SU-DHL-6 (cell line): Measurements from ENCODE around the gene AMELY.

ENCODE experiments used
- H2AFZ ChIP-seq: fragments of 200-600 bp; sonication (generic); 2 replicates; pipeline ENCODE4 v1.6.1; 2014; ENCODE audit warnings: low read depth, mild to moderate bottlenecking, moderate library complexity, mixed read lengths, antibody characterized with exemption, low read length; ENCODE audit not compliant: severe bottlenecking
- H3F3A ChIP-seq: fragments of 200-600 bp; shearing (Covaris generic); 2 replicates; pipeline ENCODE4 v1.6.0; 2016; ENCODE audit warnings: antibody characterized with exemption, mild to moderate bottlenecking; ENCODE audit not compliant: insufficient read depth
- H3K27ac ChIP-seq: fragments of 200-600 bp; sonication (generic); 2 replicates; pipeline ENCODE4 v1.5.1; 2016; ENCODE audit warnings: low read depth, mild to moderate bottlenecking, low read length, moderate library complexity, mixed read lengths
- H3K27me3 ChIP-seq: fragments of 200-600 bp; sonication (generic), shearing (Covaris generic); 2 replicates; pipeline ENCODE4 v1.6.0; 2014; ENCODE audit warnings: mild to moderate bottlenecking, low read length
- H3K36me3 ChIP-seq: fragments of 200-600 bp; sonication (generic); 2 replicates; pipeline ENCODE4 v1.6.1; 2014; ENCODE audit warnings: mild to moderate bottlenecking, low read length, mixed read lengths
- H3K4me2 ChIP-seq: fragments of 300-600, 200-600 bp; shearing (Covaris generic), sonication (generic); 2 replicates; pipeline ENCODE4 v1.6.0; 2014; ENCODE audit warnings: low read length, low read depth, mild to moderate bottlenecking; ENCODE audit not compliant: poor library complexity, severe bottlenecking
- H3K4me3 ChIP-seq: fragments of 200-600 bp; sonication (generic); 2 replicates; pipeline ENCODE4 v1.5.1; 2014; ENCODE audit warnings: antibody characterized with exemption, low read length, mild to moderate bottlenecking, mixed read lengths; ENCODE audit not compliant: insufficient read depth, poor library complexity, severe bottlenecking
- H3K79me2 ChIP-seq: fragments of 200-600 bp; sonication (generic); 2 replicates; pipeline ENCODE4 v1.6.1; 2014; ENCODE audit warnings: mild to moderate bottlenecking, low read length, moderate library complexity; ENCODE audit not compliant: insufficient read depth
- H3K9ac ChIP-seq: fragments of 200-600 bp; sonication (generic); 2 replicates; pipeline ENCODE4 v1.7.0; 2014; ENCODE audit warnings: mild to moderate bottlenecking, low read length
- H3K9me2 ChIP-seq: fragments of 200-600 bp; sonication (generic); replicated peaks from 2 replicates; pipeline ENCODE4 v1.6.1; 2014; ENCODE audit warnings: low read length; ENCODE audit not compliant: insufficient read depth
- H3K9me3 ChIP-seq: fragments of 200-600 bp; sonication (generic); 2 replicates; pipeline ENCODE4 v1.6.1; 2014; ENCODE audit warnings: low read length, mixed read lengths; ENCODE audit not compliant: insufficient read depth
- H4K20me1 ChIP-seq: fragments of 200-600 bp; sonication (generic); 2 replicates; pipeline ENCODE4 v1.6.1; 2014; ENCODE audit warnings: low read depth, mild to moderate bottlenecking, antibody characterized with exemption, low read length, moderate library complexity, mixed read lengths
- CTCF ChIP-seq: fragments of 200-600 bp; sonication (generic); IDR thresholded peaks from one replicate; pipeline ENCODE4 v1.5.1; 2017; ENCODE audit warnings: antibody characterized with exemption, mild to moderate bottlenecking, low read length, moderate library complexity; ENCODE audit not compliant: insufficient read depth, poor library complexity, severe bottlenecking
- EZH2phosphoT487 ChIP-seq: fragments of 200-600 bp; sonication (generic), shearing (Covaris generic); conservative IDR thresholded peaks from 2 replicates; pipeline ENCODE4 v1.6.1; 2018; ENCODE audit warnings: mild to moderate bottlenecking, antibody characterized with exemption, low read length, moderate library complexity, mixed read lengths

AMELY gene

GRCh38 chrY:6911253-6911881, at the start of gene AMELY:
AMELY (minus strand) TSS chrY:6911752; CDS start chrY:6872608, 39,144 bp downstream.
- H3K79me2 ChIP-seq, result no peaks in the 10 kb centered on the region
- no peak within 1 kb of the TSS for H3K4me2 ChIP-seq
- TF ChIP-seq EZH2phosphoT487 (no peak), CTCF (no peak)
- no peaks in the 10 kb centered on the region for H3K9me2 ChIP-seq
- no peaks in the 10 kb centered on the region for H3F3A ChIP-seq
- no peaks in the 10 kb centered on the region for H3K27me3 ChIP-seq
- H3K9ac ChIP-seq, result no peak within 1 kb of the TSS
- no peaks in the 10 kb centered on the region for H3K36me3 ChIP-seq
- no peaks in the 10 kb centered on the region for H4K20me1 ChIP-seq
- no peak within 1 kb of the TSS for H3K27ac ChIP-seq
- no peaks in the 10 kb centered on the region for H3K9me3 ChIP-seq
- no peak within 1 kb of the TSS for H2AFZ ChIP-seq
- no peak within 1 kb of the TSS for H3K4me3 ChIP-seq

DNA sequence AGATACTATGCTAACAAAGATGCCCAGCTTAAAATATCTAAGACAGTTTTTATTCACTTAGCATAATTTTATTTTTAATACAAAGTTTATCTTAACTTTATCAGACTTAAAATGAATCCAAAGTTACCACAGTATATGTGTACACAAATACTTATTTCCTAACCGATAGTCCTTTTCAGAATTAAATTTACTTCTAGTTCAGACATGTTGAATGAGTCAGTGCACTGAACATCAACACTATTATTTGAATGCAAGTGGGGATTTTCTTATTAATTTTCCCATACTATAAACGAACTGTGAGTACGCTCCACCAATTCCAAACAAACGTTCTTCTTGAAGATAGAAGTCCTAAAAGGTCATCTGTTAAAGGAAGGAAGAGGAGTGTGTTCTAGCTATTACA, 38.4 kb upstream of the AMELY start:
- H3K4me2 ChIP-seq, result no peak overlapping the region
- H3K79me2 ChIP-seq, result no peaks in the 10 kb centered on the region
- no peaks in the 10 kb centered on the region for H3F3A ChIP-seq
- H3K4me3 ChIP-seq, result no peak overlapping the region
- no peak for TF ChIP-seq EZH2phosphoT487
- no peak for TF ChIP-seq CTCF
- no peak overlapping the region for H3K9ac ChIP-seq
- H3K9me2 ChIP-seq, result no peaks in the 10 kb centered on the region
- H4K20me1 ChIP-seq, result no peaks in the 10 kb centered on the region
- H3K27ac ChIP-seq, result no peak overlapping the region
- no peak overlapping the region for H2AFZ ChIP-seq
- H3K27me3 ChIP-seq, result no peaks in the 10 kb centered on the region
- H3K9me3 ChIP-seq, result no peaks in the 10 kb centered on the region
- no peaks in the 10 kb centered on the region for H3K36me3 ChIP-seq

DNA sequence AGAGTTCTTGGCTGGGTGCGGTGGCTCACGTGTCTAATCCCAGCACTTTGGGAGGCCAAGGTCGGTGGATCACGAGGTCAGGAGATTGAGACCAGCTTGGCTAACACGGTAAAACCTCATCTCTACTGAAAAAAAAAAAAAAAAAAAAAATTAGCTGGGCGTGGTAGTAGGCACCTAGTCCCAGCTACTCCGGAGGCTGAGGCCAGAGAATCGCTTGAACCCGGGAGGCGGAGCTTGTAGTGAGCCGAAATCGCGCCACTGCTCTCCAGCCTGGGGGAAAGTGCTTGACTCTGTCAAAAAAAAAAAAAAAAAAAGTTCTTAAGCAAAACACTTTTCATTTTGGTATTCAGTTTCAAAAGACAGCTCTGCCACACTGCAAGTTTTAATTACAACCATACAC, 36.8 kb upstream of the AMELY start:
- Histone ChIP-seq H3K79me2 (no peaks in the 10 kb centered on the region), H3K9me2 (no peaks in the 10 kb centered on the region), H3K36me3 (no peaks in the 10 kb centered on the region), H3K9ac (no peak overlapping the region), H4K20me1 (no peaks in the 10 kb centered on the region), H3K27me3 (no peaks in the 10 kb centered on the region), H3K4me2 (no peak overlapping the region), H3K27ac (no peak overlapping the region), H3K9me3 (no peaks in the 10 kb centered on the region), H2AFZ (no peak overlapping the region), H3F3A (no peaks in the 10 kb centered on the region), H3K4me3 (no peak overlapping the region)
- no peak for TF ChIP-seq EZH2phosphoT487
- no peak for TF ChIP-seq CTCF
